ENCODE measurements around the gene PLEKHM2.
A peak's percentile ranks its signal among the peaks of the same experiment; 100 is the strongest.
"Not testable (repeated sequence)": the region's sequence is repeated elsewhere in the genome, so short reads cannot be mapped to it uniquely, and the experiment has no call there.

The PLEKHM2 gene

GRCh38 chr1:15676688-15677661, 7.1 kb upstream of the PLEKHM2 start:
- DNase-seq (ENCODE audit: low read depth in 2 of 3, low spot score in 1 of 3) = no peak

DNA sequence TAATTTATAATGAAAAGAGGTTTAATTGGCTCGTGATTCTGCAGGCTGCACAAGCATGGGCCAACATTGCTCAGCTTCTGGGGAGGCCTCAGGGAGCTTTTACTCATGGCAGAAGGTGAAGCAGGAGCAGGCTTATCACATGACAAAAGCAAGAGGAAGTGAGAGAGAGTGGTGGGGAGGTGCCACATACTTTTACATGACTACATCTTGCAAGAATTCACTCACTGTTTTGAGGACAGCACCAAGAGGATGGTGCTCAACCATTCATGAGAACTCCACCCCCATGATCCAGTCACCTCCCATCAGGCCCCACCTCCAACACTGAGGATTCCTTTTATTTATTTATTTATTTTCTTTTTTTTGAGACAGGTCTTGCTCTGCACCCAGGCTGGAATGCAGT, 5.5 kb upstream of the PLEKHM2 start:
- DNase-seq (ENCODE audit: low read depth in 2 of 3, low spot score in 1 of 3) = no peak

DNA sequence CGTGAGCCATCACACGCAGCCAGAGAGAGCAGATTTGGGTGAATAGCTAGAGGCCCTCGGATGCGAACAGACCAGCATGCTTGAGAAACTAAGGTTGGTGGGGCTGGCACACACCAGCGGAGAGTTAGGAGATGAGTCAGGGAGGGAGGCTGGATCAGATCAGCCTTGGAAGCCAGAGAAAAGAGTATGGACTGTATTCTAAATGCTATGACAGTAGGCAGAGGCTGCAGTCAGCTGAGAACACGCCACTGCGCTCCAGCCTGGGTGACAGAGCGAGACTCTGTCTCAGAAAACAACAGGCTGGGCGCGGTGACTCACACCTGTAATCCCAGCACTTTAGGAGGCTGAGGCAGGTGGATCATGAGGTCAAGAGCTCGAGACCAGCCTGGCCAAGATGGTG, 4.0 kb upstream of the PLEKHM2 start:
- DNase-seq (ENCODE audit: low read depth in 2 of 3, low spot score in 1 of 3) = no peak

GRCh38 chr1:15680561-15681348, 3.4 kb upstream of the PLEKHM2 start:
- DNase-seq (ENCODE audit: low read depth in 2 of 3, low spot score in 1 of 3) = no peak

- DNase-seq (ENCODE audit: low read depth in 2 of 3, low spot score in 1 of 3) = no peak
Observed at GRCh38 chr1:15681349-15682292, 2.5 kb upstream of the PLEKHM2 start.

GRCh38 chr1:15682936-15683341, 1.2 kb upstream of the PLEKHM2 start:
- DNase-seq (ENCODE audit: low read depth in 2 of 3, low spot score in 1 of 3) = no peak

DNA sequence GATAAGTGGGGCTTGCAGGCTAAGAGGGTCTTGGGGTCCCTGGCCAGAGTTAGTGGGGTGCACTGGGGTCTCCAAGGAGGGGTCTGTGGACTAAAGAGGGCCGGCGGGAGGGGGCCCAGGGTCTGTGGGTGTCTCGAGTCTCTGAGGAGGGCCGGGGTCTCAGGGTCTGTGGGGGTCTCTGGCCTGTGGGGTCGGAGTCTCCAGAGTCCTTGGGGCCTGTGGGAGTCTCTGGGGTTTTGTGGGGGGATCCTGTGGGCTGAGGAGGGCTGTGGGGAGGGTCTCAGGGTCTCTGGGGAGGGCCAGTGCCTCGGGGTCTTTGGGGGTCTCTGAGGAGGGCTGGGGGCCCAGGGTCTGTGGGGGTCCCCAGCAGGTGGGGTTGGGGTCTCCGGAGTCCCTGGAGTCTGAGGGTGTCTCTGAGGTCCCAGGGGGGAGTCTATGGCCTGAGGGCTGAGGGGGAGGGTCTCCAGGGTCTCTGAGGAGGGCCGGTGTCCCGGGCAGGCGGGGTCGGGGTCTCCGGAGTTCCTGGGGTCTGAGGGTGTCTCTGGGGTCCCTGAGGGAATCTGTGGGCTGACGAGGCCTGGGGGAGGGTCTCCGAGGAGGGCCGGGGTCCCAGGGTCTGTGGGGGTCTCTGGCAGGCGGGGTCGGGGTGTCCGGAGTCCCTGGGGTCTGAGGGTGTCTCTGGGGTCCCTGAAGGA, 628 bp upstream of the PLEKHM2 start:
- no peak for DNase-seq (ENCODE audit: low read depth in 2 of 3, low spot score in 1 of 3)

GRCh38 chr1:15684468-15685291, 560 bp downstream of the PLEKHM2 start:
- peak in 1 of 3 donors; percentile 19 for DNase-seq (ENCODE audit: low read depth in 2 of 3, low spot score in 1 of 3)

DNA sequence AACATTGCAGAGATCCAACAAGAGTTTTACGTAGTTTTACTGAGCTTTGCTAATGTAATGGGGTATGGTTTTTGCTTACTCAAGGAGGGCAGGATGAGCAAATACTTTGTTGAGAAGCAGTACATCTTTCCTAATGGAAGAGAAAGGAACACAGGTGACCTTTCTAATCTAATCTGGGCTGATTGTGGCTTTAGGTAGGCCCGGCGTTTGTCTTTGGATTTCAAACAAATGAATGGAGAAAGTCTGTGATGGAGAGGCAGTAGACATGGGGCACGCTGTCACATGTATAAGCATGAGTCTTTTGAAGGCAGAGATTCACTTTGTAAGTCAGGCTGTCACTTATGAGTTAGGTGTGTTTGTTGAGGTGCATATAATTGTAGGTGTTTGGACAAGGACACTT, 1.7 kb downstream of the PLEKHM2 start:
- DNase-seq (ENCODE audit: low read depth in 2 of 3, low spot score in 1 of 3) = no peak

GRCh38 chr1:15687446-15687845, 3.3 kb downstream of the PLEKHM2 start:
- no peak for DNase-seq (ENCODE audit: low read depth in 2 of 3, low spot score in 1 of 3)

GRCh38 chr1:15690317-15690716, 6.2 kb downstream of the PLEKHM2 start:
- DNase-seq (ENCODE audit: low read depth in 2 of 3, low spot score in 1 of 3) = no peak

DNA sequence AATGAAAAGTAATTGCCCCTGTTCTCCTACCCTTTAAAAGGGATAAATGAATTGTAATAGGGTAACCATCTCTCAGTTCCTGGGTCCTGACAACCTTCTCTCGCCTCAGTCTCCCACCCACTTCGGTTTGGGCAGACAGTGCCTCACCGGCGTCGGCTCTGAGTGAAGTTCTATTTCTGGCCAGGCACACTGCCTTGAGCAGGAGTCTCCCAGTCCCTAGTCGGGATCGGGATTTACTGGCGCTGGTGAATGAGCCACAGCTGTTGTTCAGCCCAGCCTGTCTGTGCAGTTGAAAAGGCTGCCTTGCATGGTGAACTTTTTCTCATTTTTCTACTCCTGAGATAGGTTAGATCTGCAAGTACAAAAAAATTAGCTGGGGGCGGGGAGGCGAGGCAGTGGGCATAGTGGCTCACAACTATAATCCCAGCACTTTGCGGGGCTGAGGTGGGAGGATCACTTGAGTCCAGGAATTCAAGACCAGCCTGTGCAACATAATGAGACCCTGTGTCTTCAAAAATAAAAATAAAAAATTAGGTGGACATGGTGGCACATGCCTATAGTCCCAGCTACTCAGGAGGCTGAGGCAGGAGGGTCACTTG, 7.4 kb downstream of the PLEKHM2 start:
- no peak for DNase-seq (ENCODE audit: low read depth in 2 of 3, low spot score in 1 of 3)

- no peak for DNase-seq (ENCODE audit: low read depth in 2 of 3, low spot score in 1 of 3)
Observed at GRCh38 chr1:15692121-15692682, 8.1 kb downstream of the PLEKHM2 start.

GRCh38 chr1:15693371-15693770, 9.3 kb downstream of the PLEKHM2 start:
- DNase-seq (ENCODE audit: low read depth in 2 of 3, low spot score in 1 of 3) = no peak

DNA sequence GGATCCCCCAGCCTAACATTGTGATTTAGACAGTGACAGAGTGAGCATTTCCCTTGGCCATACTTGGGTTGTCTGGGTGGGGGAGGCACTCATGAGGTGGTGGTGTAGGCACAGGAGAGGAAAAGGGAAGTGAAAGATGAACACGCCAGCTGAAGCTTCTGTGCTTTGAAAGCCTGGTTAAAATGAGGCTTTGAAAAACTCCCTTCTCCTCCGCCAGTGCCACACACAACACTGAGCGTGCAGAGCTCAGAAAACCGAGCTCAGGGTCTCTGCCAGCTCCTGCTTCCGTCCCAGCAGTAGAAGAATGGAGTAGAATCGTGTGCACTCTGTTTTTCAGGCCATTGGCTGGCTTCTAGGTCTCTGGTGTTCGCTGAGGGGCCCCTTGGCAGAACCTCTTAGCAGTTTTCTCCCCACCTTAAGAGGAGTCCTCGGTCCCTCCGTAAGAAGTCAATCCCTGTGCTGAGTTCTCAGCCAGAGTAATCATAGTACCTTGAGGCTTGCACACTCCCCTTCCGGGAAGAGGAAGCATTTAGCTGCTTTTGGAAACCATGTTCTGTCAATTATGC, 12.9 kb downstream of the PLEKHM2 start:
- peak; percentile 10 to 12 (median 12) for DNase-seq (ENCODE audit: low read depth in 2 of 3, low spot score in 1 of 3)

GRCh38 chr1:15698201-15698600, 14.1 kb downstream of the PLEKHM2 start:
- DNase-seq (ENCODE audit: low read depth in 2 of 3, low spot score in 1 of 3) = no peak

- not testable (repeated sequence) for DNase-seq (ENCODE audit: low read depth in 2 of 3, low spot score in 1 of 3)
Observed at GRCh38 chr1:15699321-15699720, 15.2 kb downstream of the PLEKHM2 start.

DNA sequence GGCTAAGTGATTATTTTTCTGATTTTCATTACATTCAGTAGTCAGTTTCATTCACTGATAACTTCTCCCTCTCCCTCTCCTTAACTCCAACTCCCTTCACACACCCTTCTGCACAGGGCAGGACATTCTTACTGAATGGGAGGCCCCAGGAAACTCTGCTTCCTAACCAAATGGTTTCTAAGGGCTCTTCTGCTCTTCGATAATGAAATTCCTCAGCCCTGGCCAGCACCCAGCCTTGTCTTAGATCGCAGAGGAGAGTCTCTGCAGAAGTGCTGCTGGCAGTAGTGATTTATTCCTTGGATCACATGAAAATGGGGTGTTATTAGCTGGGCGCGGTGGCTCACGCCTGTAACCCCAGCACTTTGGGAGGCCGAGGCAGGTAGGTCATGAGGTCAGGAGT, 16.4 kb downstream of the PLEKHM2 start:
- DNase-seq (ENCODE audit: low read depth in 2 of 3, low spot score in 1 of 3) = no peak
